Embryonic facial prominence (tissue), 1 donor: ENCODE measurements around the gene EHBP1L1.
"Not testable (repeated sequence)": the region's sequence is repeated elsewhere in the genome, so short reads cannot be mapped to it uniquely, and the experiment has no call there.

Source experiments
- DNase-seq: peaks from one replicate; pipeline ENCODE4 v3.0.0-alpha.2; 2016; ENCODE audit errors: extremely low spot score

EHBP1L1 gene

DNA sequence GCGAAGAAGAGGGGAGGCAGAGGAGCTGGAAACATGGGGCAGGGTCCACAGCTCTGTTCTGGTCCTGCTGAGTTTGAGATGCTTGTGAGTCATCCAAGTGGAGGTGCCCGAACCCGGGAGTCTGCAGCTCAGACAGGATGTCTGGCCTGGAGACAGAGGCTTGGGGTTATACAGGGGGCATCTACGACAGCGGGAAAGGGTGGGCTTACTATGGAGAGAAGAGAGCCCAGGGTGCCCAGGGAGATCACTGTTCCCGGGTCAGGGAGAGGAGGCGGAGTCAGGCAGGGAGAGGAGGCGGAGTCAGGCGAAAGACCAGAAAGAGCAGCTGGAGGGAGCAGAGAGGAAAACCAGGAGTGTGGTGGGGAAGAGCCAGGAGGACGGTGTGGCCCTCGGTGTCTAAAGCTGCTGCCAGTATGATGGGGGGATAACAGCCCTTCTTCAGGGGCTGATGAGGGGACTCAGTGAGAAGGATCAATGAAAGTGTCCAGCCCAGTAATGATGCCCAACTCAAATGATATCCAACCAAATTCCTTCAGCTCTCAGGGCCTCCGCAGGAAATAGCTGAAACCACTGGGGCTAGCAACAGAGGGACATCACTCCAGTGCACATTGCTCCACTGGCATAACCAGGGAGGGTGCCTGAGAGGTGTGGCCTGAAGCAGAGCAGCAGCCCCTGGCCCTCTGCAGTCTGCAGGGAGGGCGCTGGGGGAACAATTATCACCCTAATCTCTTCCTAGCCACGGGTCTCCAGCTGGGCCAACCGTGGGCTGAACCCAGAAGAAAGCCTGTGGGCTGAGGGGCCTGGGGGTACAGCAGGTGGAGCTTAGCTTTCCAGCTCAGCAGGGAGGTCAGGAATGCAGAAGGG lies 15.1 kb upstream of the EHBP1L1 start:
- no peak for DNase-seq

DNA sequence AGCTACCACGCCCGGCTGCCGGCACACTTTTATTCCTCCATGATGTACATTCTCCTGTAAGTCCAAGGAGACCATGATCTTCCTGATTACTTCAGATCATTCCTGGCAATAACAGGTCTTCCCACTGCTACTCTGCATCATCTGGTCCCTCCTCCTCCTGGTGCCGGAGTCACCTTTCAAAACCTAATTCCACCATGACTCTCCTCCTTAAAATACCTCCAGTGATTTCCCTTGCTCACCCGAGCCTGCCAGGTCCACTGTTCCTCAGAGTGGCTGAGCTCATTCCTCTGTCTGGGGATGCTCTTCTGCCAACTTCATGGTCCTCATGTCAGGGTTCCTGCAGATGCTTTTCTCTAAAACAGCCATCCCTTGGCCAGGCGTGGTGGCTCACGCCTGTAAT lies 13.8 kb upstream of the EHBP1L1 start:
- no peak for DNase-seq

DNA sequence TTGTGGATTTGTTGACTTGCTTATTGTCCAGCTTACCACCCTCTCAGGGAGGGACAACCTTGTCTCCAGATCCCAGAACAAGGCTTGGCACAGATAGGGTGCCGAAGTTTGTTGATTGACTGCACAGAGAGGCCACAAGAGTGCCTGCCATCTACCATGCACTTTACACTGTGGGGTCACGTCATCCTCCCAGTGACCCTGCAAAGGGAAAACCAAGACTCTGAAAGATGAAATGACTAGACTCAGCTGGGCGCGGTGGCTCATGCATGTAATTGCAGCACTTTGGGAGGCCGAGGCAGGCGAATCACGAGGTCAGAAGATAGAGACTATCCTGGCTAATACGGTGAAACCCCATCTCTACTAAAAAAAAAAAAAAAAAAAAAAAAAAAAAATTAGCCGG lies 13.1 kb upstream of the EHBP1L1 start:
- no peak for DNase-seq

DNA sequence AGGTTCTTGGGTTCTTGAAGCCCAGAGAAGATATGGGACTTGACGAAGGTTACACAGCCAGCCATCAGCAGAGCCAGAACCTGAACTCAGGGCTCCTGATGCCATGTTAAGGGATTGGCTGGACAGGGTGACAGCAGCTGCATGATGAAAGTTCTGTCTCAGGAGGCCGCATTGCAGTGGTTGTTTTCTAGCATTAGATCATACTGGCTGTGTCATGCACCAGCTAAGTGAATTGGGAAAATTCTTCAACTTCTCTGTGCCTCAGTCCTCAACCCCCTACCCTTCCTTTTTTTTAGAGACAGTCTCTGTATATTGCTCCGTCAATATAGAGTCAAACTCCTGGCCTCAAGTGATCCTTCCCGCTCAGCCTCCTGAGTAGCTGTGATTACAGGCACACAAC lies 12.3 kb upstream of the EHBP1L1 start:
- no peak for DNase-seq

DNA sequence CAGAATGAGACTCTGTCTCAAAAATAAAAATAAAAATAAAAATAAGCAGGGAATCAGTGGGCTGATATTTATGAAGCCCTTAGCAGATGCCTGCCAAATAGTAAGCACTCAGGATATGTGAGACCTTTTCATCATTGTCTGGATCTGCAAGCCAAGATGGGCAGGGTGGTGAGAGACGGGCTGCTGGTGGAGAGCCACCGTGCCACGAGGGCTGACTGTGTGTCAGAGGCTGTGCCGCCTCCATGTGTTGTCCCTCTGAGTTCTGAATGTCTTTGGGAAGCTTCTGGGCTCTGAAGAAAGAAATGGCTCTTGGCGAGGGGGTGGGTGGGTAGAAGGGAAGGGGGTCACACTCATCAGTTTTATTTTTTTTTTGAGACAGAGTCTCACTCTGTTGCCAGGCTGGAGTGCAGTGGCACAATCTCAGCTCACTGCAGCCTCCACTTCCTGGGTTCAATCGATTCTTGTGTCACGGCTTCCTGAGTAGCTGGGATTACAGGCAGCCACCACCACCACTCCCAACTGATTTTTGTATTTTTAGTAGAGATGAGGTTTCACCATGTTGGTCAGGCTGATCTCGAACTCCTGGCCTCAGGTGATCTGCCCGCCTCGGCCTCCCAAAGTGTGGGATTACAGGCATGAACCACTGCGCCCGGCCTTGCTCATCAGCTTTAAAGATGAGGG lies 10.8 kb upstream of the EHBP1L1 start:
- not testable (repeated sequence) for DNase-seq

DNA sequence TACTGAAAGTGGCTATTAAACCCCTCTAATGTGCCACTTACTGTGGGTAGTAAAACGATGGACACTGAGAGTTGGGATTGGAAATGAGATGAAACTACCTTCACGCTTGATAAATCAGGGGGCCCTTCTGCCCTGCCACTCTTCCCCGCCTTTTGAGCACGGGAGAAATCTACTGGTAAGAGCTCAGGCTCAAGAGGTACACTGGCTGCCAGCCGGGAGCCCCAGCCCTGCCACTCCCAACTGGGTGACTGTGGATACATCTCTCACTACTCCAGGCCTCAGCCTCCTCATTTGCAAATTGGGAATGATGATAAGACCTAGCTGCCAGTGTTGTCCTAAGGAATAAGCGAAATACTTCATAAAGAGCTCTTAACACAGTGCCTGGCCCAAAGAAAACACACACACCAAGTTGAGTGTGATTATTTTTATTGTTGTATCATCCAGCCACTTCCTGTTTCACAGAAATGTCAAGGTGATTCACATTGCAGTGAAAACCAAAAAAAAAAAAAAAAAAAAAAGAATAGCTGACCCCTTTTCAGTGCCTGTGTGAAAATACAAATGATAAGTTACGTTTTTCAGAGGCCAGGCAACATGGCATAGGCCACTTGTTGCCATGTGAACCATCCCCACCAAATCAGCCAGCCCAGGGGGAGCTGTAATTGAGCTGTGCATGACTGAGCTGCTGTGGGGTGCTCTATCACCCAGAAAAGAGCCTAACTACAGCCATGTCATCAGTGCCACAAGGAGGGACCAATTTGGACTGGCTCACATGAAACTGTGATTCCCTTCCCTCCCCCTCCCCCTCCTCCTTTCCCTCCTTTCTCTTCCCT lies 10.0 kb upstream of the EHBP1L1 start:
- DNase-seq, result no peak

DNA sequence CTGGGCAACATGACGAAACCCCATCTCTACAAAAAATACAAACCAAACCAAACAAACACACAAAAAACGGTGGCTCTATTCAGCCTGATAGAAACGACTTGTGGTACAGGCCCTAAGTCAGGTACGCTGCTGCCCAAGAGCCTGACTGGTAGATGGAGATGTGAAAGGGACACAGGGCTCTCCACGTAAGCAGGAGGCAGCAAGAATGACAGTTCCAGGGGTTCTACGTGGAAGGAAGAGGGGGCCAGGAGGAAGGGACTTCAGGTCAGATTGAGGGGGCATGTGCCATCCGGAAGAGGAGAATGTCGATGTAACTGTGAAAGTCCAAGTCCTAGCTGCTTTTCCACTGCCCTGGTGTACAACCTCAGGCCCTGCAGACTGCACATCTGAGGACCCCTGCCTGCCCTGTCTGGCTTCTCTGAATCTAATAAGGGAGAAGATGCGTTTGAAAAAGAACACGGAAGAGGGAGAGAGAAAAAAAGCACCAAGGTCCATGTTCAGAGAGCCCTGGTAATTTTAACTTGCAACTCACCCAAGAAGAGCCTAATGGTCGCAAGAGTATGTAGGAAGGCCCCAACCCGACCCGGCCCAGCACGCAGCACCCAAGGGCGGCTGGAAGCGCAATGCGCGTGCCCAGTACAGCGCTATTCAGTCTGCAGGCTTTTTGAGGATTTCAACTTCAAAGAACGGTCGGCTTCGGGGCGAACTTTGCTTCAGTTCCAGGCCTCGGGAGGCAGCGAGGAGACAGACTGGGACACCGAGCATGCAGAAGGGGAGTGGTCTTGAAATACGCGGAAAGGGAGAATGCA lies 6.5 kb upstream of the EHBP1L1 start:
- no peak for DNase-seq

DNA sequence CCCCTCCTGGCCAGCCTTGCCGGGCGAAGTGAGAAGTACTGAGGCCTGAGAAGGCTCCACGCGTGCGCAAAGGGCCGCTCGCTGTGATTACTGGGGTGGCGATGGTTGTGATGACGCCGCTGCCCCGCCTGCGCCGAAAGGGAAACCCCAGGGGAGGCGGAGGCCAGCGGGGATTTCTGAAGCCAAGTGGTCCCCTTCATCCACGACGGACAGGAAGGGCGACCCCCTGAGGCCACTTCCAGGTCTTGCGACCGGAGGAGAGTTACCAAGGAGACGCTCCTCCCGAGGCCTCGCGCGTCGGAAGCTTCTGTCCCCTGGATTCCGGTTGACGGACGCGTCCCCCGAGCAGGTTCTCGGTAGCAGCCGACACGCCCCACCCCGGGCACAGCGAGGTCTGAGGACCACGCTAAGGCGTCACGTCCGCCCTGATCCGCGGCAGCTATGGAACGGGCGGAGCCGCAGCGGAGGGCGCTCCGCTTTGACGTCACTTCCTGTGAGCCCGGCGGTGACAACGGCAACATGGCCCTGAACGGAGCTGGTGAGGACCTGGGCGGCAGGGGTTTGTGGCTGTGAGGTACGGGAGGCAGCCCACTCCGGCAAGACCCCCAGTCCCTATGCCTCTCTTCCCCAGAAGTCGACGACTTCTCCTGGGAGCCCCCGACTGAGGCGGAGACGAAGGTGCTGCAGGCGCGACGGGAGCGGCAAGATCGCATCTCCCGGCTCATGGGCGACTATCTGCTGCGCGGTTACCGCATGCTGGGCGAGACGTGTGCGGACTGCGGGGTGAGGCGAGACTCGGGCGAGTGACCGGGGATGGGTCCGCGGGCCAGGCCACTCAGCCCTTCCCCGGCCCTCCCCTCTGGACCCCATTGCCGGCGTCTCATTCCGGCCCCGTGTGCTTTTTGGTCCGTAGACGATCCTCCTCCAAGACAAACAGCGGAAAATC lies 5.6 kb upstream of the EHBP1L1 start, which contains the start of gene ZNRD2:
ZNRD2 (plus strand) TSS at position 505 of the 946 bp plus-strand sequence; CDS start at position 520, 15 bp downstream.
- peak; percentile 90 for DNase-seq

DNA sequence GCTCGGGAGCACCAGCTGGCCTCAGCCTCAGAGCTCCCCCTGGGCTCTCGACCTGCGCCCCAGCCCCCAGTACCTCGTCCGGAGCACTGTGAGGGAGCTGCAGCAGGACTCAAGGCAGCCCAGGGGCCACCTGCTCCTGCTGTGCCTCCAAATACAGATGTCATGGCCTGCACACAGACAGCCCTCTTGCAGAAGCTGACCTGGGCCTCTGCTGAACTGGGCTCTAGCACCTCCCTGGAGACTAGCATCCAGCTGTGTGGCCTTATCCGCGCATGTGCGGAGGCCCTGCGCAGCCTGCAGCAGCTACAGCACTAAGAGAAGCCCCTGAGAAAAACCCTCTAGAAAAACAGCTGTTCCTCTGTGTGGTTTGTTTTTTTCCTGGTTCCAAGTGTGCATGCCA lies 4.4 kb upstream of the EHBP1L1 start:
- no peak for DNase-seq

DNA sequence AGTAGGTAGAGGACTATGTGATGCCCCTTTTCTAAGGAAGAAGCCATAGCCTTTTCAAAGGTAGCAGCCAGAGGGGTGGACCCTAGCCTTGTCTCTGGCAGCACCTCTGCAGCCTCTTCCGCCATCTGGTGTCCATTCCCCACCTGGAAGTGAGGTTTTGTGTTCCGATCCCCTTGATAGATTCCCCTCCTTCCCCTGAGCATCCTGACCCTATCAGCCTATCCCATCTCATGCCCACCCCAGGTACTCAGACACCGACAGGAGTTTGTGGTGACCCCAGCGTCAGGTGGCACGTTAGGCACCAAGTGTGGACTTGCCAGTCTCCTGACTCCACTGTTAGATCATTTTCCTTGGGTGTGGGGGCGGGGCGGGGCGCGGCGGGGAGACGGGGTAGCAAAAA lies 3.9 kb upstream of the EHBP1L1 start:
- no peak for DNase-seq

DNA sequence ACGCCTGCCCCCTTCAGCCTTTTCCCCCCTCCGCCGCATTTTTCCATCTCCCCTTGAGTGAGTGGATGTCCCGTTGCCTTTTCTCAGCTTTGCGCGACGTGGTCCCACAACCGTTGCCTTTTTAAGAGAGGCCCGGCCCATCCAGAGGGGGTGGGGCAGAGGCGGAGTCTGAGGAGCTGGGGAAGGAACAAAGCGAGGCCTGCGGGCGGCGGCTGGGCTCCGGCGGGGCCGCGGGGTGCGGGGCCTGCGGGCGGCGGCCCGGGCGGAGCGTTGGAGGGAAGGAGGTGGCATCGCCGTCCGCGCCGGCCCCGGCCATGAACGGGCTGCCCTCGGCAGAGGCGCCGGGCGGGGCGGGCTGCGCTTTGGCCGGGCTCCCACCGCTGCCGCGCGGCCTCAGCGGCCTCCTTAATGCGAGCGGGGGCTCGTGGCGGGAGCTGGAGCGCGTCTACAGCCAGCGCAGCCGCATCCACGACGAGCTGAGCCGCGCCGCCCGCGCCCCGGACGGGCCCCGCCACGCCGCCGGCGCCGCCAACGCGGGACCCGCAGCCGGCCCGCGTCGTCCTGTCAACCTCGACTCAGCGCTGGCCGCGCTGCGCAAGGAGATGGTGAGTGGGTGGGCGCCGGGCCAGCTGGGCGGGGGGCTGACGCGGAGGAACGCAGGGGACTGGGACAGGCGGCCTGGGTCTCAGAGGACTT lies 3.3 kb upstream of the EHBP1L1 start, which contains the start of gene FAM89B:
FAM89B (plus strand) TSS at position 183 of the 696 bp plus-strand sequence; CDS start at position 315, 132 bp downstream.
- peak; percentile 78 for DNase-seq

DNA sequence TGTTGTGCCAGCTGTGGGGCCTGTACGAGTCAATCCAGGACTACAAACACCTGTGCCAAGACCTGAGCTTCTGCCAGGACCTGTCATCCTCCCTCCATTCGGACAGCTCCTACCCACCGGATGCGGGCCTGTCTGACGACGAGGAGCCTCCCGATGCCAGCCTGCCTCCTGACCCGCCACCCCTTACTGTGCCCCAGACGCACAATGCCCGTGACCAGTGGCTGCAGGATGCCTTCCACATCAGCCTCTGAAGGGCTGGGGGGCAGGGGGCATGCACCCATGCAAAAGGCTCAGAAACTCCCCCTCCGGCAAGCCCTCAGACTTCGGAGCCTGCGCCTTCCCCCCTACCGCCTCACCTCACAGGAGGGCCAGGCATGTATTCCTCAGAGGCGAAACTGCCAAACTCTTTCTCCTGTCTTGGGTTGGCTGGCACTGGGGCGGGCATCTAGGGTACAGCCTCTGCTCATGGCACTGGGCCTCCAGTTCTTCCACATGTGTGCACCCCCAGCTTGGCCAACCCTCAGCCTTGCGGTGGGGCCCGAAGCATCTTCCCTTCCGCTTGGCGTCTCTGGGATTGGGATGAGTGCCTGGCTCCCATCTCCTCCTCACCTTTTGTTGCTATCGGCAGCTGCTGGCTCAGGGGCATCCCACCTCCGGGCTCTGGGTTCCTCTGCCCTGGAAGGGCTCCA lies 2.3 kb upstream of the EHBP1L1 start:
- no peak for DNase-seq

DNA sequence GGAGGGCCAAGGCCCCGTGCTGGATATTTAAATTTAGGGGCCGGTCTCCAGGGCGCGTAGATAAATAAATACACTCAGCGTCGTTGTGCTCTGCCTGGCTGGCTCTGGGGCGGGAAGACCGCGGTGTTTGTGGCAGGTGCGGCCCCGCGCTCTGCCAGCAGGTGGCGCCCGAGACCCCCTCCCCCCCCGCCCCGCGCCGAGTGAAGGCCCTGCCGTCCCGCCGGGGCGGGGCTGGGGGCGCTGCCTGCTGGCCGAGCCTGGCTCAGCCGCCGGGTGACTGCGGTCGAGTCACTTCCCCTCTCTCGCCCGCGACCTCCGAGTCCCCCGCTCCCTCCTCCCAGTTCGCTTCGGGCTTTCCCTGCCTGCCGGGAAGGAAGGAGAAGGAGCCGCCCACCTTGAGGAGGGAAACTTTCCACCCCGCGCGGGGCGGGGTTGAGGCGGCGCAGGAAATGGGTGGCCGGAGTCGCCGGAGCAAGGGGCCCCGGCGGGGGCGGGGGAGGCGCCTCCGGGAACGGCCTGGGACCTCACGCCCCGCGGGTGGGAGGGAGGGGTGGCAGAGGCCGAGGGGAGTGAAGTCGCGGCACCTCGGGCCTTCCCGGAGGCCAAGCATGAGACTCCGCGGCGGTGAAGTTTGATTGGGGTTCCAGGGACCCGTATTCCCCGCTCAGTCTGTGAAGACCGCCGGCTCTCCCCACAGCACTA lies 1.6 kb upstream of the EHBP1L1 start:
- DNase-seq, result peak; percentile 58

DNA sequence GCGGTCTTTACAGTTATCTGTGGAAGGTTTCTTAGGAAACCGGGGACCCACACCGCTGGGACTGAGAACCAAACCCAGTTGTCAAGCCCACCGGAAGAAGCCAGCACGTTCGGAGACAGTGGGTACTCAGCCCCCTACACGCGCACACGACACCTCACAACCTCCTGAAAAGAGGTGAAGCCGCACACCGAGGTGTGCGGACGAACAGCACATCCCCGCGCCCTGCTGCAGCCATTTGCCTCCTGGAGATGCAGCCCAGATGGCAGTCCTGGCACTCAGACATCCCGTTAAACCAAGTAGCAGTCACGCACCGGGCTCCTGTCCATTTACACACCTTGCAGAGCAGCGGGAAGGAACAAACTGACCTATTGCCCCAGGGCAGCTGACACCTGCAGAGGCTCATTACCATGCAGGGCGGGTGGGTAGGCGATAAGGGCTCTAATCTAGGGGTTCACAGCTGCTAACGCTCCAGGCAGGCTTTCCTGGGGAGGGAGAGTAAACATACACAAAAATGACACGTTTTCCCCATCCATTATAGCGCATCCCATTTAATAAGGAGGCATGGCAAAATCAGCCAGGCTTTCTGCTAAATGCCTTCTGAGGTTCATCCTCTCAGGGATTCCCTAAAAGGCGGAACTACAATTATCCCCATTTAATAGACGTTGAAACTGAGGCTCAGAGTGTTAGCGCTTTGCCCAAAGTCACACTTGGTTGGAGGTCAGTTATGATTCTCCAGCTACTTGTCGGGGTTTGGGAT lies 864 bp upstream of the EHBP1L1 start:
- DNase-seq, result no peak

DNA sequence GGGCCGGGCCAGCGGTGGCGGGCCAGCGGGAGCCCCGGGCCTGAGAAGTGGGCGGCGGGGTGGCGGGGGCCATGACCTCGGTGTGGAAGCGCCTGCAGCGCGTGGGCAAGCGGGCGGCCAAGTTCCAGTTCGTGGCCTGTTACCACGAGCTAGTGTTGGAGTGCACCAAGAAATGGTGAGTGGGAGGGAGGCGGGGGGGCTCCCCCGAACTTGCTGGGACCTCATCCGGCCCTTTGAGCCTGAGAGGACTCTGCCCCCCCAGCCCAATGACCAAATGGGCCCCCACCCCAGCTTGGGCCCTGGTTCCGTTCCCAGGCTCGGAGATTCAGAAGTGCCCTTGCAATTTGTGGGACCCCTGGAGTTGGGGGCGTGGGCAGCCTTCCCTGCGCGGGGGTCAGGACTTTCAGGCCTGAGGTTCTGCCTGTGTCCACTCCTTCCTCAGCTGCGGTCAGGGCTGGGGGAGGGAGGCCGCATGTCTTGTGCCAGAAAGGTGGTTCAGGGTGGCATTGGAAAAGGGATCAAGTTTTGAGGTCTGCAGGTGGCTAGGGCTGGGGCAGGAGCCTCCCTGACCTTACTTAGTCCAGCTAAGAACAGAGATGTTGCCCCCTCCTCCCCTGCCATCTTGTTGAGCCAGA lies 496 bp downstream of the EHBP1L1 start:
- no peak for DNase-seq

DNA sequence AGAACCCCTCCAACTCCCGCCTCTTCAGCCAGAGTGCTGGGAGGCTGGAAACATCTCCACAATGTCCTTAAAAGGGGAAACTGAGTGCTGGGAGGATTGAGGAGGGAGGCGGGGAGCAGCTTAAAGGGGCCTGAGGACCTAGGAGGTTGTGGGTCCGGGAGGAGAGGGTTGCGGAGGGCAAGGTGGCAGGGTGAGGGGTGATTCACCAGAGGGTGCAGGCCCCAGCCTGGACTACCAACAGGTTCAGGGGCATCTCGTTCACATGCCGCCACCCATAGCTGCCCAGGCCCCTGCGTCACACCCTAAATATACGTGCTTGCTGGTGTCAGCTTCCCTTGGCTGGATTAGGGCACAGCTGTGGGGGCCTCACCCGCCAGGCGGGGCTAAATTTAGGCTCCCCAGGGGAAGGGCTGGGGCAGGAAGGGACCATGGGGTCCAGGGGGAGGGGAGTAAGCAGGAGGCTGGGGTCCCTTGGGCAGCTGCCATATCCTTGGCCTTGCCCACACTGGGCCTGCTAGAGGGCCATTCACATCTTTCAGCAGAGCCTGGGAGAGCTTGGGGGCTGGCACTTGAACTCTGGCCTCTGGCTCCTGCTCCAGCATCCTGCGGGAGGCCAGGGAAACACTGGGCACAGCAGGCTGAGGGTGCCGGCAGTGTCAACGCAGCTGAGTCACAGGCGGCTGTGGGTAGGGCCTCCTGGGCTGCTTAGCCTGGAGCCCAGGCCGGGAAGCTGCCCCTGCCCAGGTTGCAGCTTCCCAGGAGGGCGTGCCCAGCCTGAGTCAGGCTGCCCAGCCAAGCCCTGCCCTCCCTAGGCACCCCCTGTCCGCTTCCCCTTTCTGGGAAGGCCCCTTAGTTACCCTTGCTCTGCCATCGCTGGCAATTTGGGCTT lies 1.3 kb downstream of the EHBP1L1 start:
- DNase-seq, result no peak
